Measurements from ENCODE around the gene VTI1A. TPM values are rescaled to one million over a fixed set of nuclear protein-coding genes. Genes with fewer than 3 reads are reported as not detected.

Gene VTI1A
- total RNA-seq, 1 donor from 2014 or later: 33.3 TPM

- DNase-seq (ENCODE audit: low read depth): no peak
- H3K9ac ChIP-seq (ENCODE audit: low read length): no peak overlapping the region
- H3K36me3 ChIP-seq (ENCODE audit: insufficient read depth, low read length): no peaks in the 10 kb centered on the region
- Mint-ChIP-seq H3K4me1 (ENCODE audit: low read depth, unreplicated experiment) (peaks cover 19% of the 10 kb centered on the region), H3K27me3 (ENCODE audit: low read depth, unreplicated experiment) (no peaks in the 10 kb centered on the region), H3K4me3 (ENCODE audit: unreplicated experiment) (no peak overlapping the region), H3K27ac (ENCODE audit: unreplicated experiment) (peak overlapping the region; percentile 53), H3K36me3 (ENCODE audit: low read depth, unreplicated experiment) (peaks cover 4% of the 10 kb centered on the region), H3K9me3 (ENCODE audit: unreplicated experiment) (no peaks in the 10 kb centered on the region)
- FAIRE-seq: no peak
- no peaks in the 10 kb centered on the region for H3K9me3 ChIP-seq (ENCODE audit: insufficient read depth, low read depth, low read length)
- no peaks in the 10 kb centered on the region for H3K79me2 ChIP-seq (ENCODE audit: insufficient read depth, low read length)
- no peaks in the 10 kb centered on the region for H3K27me3 ChIP-seq (ENCODE audit: insufficient read depth, low read length)
- peaks cover 1% of the 10 kb centered on the region for H3K4me1 ChIP-seq (ENCODE audit: insufficient read depth, low read length)
- H2AFZ ChIP-seq (ENCODE audit: low read depth, low read length): no peak overlapping the region
- H3K4me2 ChIP-seq (ENCODE audit: low read length): no peak overlapping the region
- no peak overlapping the region for H3K27ac ChIP-seq (ENCODE audit: low read depth, low read length)
- H3K4me3 ChIP-seq (ENCODE audit: insufficient read depth, low read depth, low read length): no peak overlapping the region
- H4K20me1 ChIP-seq (ENCODE audit: insufficient read depth, low read length): no peaks in the 10 kb centered on the region
- no peak for TF ChIP-seq EZH2 (IDR thresholded peaks at IDR 0.05; ENCODE audit: insufficient read depth, low read length)
- TF ChIP-seq, protein P1, sequence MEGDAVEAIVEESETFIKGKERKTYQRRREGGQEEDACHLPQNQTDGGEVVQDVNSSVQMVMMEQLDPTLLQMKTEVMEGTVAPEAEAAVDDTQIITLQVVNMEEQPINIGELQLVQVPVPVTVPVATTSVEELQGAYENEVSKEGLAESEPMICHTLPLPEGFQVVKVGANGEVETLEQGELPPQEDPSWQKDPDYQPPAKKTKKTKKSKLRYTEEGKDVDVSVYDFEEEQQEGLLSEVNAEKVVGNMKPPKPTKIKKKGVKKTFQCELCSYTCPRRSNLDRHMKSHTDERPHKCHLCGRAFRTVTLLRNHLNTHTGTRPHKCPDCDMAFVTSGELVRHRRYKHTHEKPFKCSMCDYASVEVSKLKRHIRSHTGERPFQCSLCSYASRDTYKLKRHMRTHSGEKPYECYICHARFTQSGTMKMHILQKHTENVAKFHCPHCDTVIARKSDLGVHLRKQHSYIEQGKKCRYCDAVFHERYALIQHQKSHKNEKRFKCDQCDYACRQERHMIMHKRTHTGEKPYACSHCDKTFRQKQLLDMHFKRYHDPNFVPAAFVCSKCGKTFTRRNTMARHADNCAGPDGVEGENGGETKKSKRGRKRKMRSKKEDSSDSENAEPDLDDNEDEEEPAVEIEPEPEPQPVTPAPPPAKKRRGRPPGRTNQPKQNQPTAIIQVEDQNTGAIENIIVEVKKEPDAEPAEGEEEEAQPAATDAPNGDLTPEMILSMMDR (IDR thresholded peaks at IDR 0.05; ENCODE audit: insufficient read depth, low read depth, low read length): no peak
Measured at GRCh38 chr10:112593023-112593422, 146.0 kb downstream of the VTI1A start.

- no peaks in the 10 kb centered on the region for H3K9me3 Mint-ChIP-seq (ENCODE audit: unreplicated experiment)
- H3K27me3 Mint-ChIP-seq (ENCODE audit: low read depth, unreplicated experiment): no peaks in the 10 kb centered on the region
- FAIRE-seq: no peak
Measured at GRCh38 chr10:112601214-112602090, 154.4 kb downstream of the VTI1A start.

More at GRCh38 chr10:112601214-112602090, 154.4 kb downstream of the VTI1A start:
- Mint-ChIP-seq H3K36me3 (ENCODE audit: low read depth, unreplicated experiment) (peaks cover 3% of the 10 kb centered on the region), H3K4me1 (ENCODE audit: low read depth, unreplicated experiment) (peaks cover 4% of the 10 kb centered on the region), H3K27ac (ENCODE audit: unreplicated experiment) (no peak overlapping the region), H3K4me3 (ENCODE audit: unreplicated experiment) (no peak overlapping the region)
- Histone ChIP-seq H3K79me2 (ENCODE audit: insufficient read depth, low read length) (no peaks in the 10 kb centered on the region), H3K4me2 (ENCODE audit: low read length) (no peak overlapping the region), H3K27me3 (ENCODE audit: insufficient read depth, low read length) (no peaks in the 10 kb centered on the region), H3K9me3 (ENCODE audit: insufficient read depth, low read depth, low read length) (no peaks in the 10 kb centered on the region), H3K4me3 (ENCODE audit: insufficient read depth, low read depth, low read length) (no peak overlapping the region), H2AFZ (ENCODE audit: low read depth, low read length) (no peak overlapping the region), H3K36me3 (ENCODE audit: insufficient read depth, low read length) (no peaks in the 10 kb centered on the region), H3K4me1 (ENCODE audit: insufficient read depth, low read length) (no peaks in the 10 kb centered on the region), H3K9ac (ENCODE audit: low read length) (no peak overlapping the region), H3K27ac (ENCODE audit: low read depth, low read length) (no peak overlapping the region), H4K20me1 (ENCODE audit: insufficient read depth, low read length) (peaks cover 8% of the 10 kb centered on the region)
- TF ChIP-seq EZH2 (IDR thresholded peaks at IDR 0.05; ENCODE audit: insufficient read depth, low read length): no peak
- TF ChIP-seq, protein P1 (IDR thresholded peaks at IDR 0.05; ENCODE audit: insufficient read depth, low read depth, low read length): no peak
- no peak for DNase-seq (ENCODE audit: low read depth)

Measured in astrocyte (in vitro differentiated cells and primary cell).